HFFc6 (cell line): ENCODE results near the gene ITSN1. TPM values are rescaled to one million over a fixed set of nuclear protein-coding genes. Genes with fewer than 3 reads are reported as not detected.

ENCODE experiments used
- DNase-seq: peaks from one replicate; pipeline ENCODE4 v3.0.0-alpha.2; 2018
- H3K27ac Mint-ChIP-seq: 2 replicates; pipeline ENCODE4 v1.8.0; 2020; ENCODE audit warnings: mild to moderate bottlenecking, mixed read lengths
- H3K27me3 Mint-ChIP-seq: 2 replicates; pipeline ENCODE4 v1.8.0; 2021; ENCODE audit warnings: mild to moderate bottlenecking, moderate library complexity, mixed read lengths; ENCODE audit not compliant: insufficient read depth
- H3K36me3 Mint-ChIP-seq: 2 replicates; pipeline ENCODE4 v1.8.0; 2021; ENCODE audit warnings: low read depth, mixed read lengths
- H3K4me1 Mint-ChIP-seq: 2 replicates; pipeline ENCODE4 v1.8.0; 2020; ENCODE audit warnings: low read depth, mixed read lengths
- H3K4me3 Mint-ChIP-seq: 2 replicates; pipeline ENCODE4 v1.8.0; 2020; ENCODE audit warnings: mild to moderate bottlenecking, moderate library complexity, mixed read lengths
- H3K9me3 Mint-ChIP-seq: 2 replicates; pipeline ENCODE4 v1.8.0; 2020; ENCODE audit warnings: mild to moderate bottlenecking, mixed read lengths
- CTCF ChIP-seq: fragments of 200-600 bp; sonication (generic); IDR thresholded peaks from 2 replicates; pipeline ENCODE4 v1.5.0; 2021; ENCODE audit warnings: antibody characterized with exemption, mild to moderate bottlenecking
- total RNA-seq, 6 experiments: library from RNA; stranded (reverse); fragmentation: NEBNext Ultra II Directional; extraction: Animal tissue kit (Norgen Biotek cat#: 25700); gene quantifications; 2 replicates in 1 of 6; 3 replicates in 5 of 6; pipeline ENCODE4 v1.2.3, GENCODE V29; 2021

ITSN1 gene
- total RNA-seq, 6 experiments from 2014 or later, result 47.7 to 54.8 (median 54.0) TPM

DNA sequence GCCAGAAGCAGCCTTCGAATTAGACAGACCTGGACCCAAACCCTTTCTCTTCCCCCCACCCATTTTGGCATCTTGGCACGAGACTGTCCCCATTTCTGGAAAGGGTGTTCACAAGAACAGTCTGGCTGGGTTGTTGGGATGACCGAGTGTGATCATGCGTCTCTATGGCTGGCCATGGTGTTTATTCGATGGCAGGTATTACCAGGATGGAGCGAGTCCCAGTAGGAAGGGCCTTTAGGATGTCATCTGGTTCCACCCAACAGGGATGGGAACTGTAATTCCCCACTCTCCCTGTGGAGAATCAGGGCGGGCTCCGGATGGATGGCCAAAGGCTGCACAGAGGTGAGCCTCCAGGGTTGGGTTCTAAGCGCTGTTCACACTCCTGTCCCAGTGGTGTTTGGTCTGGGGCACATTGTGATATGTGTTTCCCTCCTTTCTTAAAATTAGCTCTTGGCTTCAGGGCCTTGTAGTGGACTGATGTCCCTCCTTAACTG is 306.7 kb downstream of the ITSN1 start:
- H3K9me3 Mint-ChIP-seq, result no peaks in the 10 kb centered on the region
- peak overlapping the region; percentile 87 for H3K27ac Mint-ChIP-seq
- no peak for DNase-seq
- no peak for TF ChIP-seq CTCF
- peaks cover 3% of the 10 kb centered on the region; the same call in 1 of the 2 replicates for H3K27me3 Mint-ChIP-seq
- peaks cover 41% of the 10 kb centered on the region for H3K4me1 Mint-ChIP-seq
- H3K36me3 Mint-ChIP-seq, result peaks cover 10% of the 10 kb centered on the region; the same call in 1 of the 2 replicates
- no peak overlapping the region for H3K4me3 Mint-ChIP-seq

Other genes starting within 250 kb of the ITSN1 start
- gene IFNGR2, start 239.1 kb upstream of the ITSN1 start, total RNA-seq, result 10 to 100 TPM; 51.2 to 68.6 (median 64.2) TPM
- gene TMEM50B, start 162.5 kb upstream of the ITSN1 start, total RNA-seq, result 10 to 100 TPM; 22.9 to 30.3 (median 24.5) TPM
- gene DNAJC28, start 150.8 kb upstream of the ITSN1 start, total RNA-seq, result 1 to 10 TPM in 5 of 6 experiments, under 1 TPM in 1; 0.91 to 2.2 (median 1.2) TPM
- 10 to 100 TPM; 72.6 to 87.5 (median 80.2) TPM for gene GART, start 100.4 kb upstream of the ITSN1 start, total RNA-seq
- gene SON, start 99.5 kb upstream of the ITSN1 start, total RNA-seq, result 100 to 1,000 TPM; 193 to 233 (median 219) TPM
- gene DONSON, start 53.8 kb upstream of the ITSN1 start, total RNA-seq, result 10 to 100 TPM; 14.7 to 32.0 (median 28.6) TPM
- gene CRYZL1, start 760 bp upstream of the ITSN1 start, total RNA-seq, result 10 to 100 TPM; 28.0 to 32.8 (median 30.2) TPM